Dedifferentiated amniotic fluid mesenchymal stem cell (primary cell): ENCODE data around the gene CEP57L1.
"Not testable (repeated sequence)": the region's sequence is repeated elsewhere in the genome, so short reads cannot be mapped to it uniquely, and the experiment has no call there.

Experiments
- DNase-seq: peaks from one replicate; pipeline ENCODE4 v3.0.0-alpha.2; 2016; ENCODE audit errors: extremely low spot score

Gene CEP57L1

DNA sequence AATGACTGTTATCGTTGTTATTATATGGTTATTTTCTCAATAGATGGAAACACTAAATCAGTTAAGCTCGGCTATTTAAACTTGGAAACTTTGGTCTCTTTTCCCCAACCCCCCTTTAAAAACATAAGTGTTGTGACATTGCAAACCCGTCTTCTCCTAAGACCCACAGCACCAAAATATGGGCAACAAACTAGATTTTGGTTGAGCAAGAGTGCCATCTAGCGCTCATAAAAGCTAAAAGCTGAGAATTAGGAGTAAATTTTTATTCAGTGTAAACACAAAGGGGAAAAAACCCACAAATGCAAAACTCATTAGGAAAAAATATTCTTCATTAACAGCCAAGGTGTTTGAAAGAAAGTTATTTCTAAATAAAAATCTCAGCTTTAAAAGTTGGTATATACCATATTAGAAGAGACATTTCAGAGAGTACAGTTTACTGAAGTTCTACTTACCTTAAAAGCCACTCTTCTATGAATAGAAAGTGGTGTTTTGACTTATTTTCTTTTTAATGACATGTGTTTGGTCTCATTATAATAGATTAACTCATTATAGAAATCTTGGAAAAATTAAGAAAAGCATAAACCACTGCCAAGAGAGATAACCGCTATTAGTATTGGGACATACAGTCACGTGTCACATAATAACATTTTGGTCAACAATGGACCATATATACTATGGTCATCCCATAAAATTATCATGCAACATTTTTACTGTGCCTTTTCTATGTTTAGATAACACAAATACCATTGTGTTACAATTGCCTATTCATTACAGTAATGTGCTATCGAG lies 21.8 kb upstream of the CEP57L1 start:
- DNase-seq, result peak; percentile 72

DNA sequence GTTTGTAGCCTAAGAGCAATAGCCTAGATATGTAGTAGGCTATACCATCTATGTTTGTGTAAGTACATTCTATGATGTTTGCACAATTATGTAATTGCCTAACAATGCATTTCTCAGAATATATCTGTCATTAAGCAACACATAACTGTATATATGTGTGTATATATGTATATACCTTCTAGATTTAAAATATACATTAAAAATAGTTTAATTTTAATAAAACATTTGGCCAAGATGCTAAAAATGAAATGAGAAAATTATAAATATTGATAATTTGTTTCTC lies 21.2 kb upstream of the CEP57L1 start:
- DNase-seq, result no peak

DNA sequence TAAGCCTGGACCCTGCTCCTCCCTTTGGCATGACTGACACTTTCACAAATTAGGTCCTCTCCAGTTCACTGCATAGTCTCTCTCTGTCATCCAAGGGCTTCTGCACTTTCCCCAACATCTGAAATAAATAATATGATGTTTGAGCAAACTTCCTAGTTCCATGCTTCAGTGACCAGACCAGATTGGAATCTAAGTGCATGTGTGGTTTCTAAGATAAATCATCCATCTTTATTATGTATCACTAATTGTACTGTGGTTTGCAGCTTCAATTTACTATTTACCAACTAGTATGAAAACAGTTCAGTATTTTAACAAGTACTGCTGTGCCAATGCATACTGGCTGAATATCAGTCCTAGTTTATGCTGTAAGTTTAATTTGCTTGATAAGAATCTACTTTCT lies 19.4 kb upstream of the CEP57L1 start:
- DNase-seq, result no peak

- DNase-seq, result no peak
Observed at GRCh38 chr6:109076377-109076776, 18.9 kb upstream of the CEP57L1 start.

DNA sequence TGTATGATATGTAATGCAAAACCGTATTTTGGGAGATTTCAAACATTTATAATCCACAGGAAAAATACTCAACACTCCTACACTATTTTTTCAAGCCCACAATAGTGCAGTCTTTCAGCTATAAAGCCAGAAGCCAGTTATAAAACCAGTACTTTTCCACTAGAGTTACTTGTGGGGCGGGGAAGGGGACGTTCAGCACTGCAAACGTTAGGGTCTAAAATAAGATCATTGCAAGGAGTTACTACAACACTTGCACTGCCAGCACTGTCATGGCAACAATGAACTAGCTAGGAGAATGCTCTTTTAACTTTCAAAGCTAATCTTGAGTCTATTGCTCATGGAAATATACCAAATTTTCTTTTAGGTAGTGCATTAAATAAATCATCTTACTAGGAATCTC lies 15.3 kb upstream of the CEP57L1 start:
- DNase-seq, result no peak

- no peak for DNase-seq
Observed at GRCh38 chr6:109081026-109081425, 14.3 kb upstream of the CEP57L1 start.

GRCh38 chr6:109081516-109082187 lies 13.7 kb upstream of the CEP57L1 start:
- no peak for DNase-seq

GRCh38 chr6:109082188-109082577 lies 13.1 kb upstream of the CEP57L1 start:
- no peak for DNase-seq

GRCh38 chr6:109083657-109084056 lies 11.7 kb upstream of the CEP57L1 start:
- no peak for DNase-seq

DNA sequence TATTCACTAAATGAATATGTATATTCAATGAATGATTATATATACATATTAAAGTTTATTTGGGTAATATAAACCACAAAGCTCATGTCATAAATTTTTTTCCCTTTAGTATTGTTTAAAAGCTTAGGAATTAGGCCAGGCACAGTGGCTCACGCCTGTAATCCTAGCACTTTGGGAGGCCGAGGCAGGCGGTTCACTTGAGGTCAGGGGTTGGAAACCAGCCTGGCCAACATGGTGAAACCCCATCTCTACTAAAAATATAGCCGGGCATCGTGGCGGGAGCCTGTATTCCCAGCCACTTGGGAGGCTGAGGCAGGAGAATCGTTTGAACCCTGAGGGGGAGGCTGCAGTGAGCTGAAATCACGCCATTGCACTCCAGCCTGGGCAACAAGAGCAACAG lies 11.2 kb upstream of the CEP57L1 start:
- DNase-seq, result not testable (repeated sequence)

DNA sequence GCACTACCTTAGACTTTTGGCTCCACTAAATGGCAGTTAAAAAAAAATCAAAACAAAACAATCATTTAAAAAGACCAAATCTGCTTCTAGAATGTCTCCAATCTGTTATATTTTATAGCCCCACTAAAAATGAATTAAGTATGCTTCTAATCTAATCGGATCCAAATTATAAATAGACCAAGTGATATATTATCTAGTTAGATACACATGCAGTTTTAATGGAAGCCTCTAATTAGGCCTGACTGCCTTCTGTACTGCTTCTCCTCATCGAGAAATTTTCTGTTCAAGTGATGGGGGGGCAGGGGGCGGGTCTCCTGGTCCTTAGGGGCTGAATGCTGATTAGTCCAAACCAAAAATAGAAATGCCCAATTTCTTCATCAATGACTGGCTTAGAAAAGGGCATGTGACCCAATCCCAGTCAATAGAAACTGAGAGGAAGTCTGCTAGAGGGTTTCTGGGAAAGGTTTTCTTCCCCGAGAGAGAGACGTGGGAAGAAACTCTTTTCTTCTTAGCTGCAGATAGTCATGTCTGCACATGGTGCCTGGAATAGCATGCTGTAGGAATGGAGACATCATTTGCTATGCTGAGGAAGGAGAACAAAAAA lies 7.5 kb upstream of the CEP57L1 start:
- peak; percentile 5 for DNase-seq

- peak; percentile 12 for DNase-seq
Observed at GRCh38 chr6:109088995-109089394, 6.3 kb upstream of the CEP57L1 start.

GRCh38 chr6:109091314-109092024 lies 3.8 kb upstream of the CEP57L1 start:
- peak; percentile 14 for DNase-seq

DNA sequence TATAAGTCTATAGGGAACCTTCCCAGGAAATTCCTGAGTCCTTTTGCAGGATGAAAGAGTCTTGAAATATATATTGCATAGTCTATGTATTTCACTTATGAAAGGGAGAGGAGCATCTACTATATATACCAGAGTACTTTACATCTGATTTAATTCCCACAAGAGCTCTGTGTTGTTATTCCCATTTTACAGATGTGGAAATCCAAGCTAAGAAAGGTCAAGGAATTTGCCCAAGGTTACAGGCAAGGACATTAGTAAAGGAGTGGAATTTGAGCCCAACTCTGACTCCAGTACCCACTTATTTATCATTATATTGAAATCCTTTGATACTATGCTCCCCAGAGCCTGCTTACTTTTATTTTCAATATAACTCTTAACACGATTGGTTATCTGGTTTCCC lies 3.2 kb upstream of the CEP57L1 start:
- peak; percentile 8 for DNase-seq

- no peak for DNase-seq
Observed at GRCh38 chr6:109093732-109094415, 1.4 kb upstream of the CEP57L1 start.

DNA sequence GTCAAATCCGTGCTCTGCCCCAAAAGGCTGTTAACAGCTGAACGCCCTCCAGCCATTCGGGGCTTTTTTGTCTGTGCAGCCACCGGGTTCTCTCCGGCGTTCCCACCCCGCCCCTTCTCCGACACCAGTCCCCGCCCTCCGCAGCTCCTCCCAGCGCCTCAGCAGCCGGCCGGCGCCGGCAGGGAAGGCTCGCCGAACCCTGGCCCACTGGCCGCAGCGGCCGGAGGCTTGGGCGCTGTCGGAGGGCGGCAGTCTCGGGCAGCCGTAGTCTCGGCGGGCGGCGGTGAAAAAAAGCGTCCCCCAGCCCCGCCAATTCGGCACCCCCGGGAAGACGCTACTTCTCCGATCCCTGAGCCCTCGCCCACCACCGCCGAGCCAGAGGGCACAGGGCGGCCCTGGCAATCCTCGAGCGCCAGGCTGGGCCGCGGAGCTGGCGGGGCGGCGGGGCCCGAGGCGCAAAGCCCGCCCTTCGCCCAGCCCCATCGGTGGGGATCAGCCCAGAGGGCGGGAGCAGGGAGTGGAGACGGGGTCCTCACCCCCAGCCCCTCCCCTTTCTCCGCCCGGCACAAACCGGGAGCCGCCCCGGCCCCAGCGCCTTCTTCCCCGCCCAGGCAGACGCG lies 781 bp upstream of the CEP57L1 start, which contains the start of gene SESN1:
Gene SESN1 (minus strand): TSS at position 431 of the 620 bp plus-strand sequence. CDS start 773 bp downstream, outside the sequence.
- DNase-seq, result peak; percentile 97

- DNase-seq, result no peak
Observed at GRCh38 chr6:109095835-109096084, 453 bp downstream of the CEP57L1 start.

- DNase-seq, result no peak
Observed at GRCh38 chr6:109096208-109096607, 901 bp downstream of the CEP57L1 start.

- no peak for DNase-seq
Observed at GRCh38 chr6:109097661-109098060, 2.4 kb downstream of the CEP57L1 start.

GRCh38 chr6:109102762-109103161 lies 7.5 kb downstream of the CEP57L1 start:
- no peak for DNase-seq

DNA sequence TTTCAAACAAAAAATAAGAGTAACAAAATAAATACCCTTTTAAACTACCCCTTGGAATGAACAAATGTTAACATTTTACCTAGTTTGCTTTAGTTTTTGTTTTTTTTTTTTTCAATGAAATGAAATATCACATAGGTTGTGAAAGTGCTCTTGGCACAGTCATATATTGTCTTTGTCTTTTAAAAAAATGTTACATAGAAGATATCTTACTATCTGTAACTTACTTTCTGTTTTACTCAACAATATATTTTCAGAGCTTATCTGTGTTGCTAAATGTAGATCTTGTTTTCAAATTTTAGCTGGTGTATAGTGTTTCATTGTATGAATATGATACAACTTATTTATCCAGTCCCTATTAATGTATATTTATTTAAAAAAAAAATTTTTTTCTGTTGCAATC lies 8.6 kb downstream of the CEP57L1 start:
- DNase-seq, result no peak

DNA sequence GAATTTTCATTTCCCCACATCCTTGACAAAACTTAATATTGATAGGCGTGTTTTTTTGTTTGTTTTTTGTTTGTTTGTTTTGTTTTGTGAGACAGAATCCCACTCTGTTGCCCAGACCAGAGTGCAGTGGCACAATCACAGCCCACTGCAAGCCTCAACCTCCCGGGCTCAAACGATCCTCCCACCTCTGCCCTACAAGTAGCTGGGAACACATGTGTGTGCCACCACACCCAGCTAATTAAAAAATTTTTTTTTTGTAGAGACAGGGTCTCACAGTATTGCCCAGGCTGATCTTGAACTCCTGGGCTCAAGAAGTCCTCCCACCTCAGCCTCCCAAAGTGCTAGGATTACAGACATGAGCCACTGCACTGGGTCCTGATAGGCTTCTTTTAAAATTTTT lies 9.2 kb downstream of the CEP57L1 start:
- no peak for DNase-seq
